Neural progenitor cell (in vitro differentiated cells): ENCODE data around the gene RAMP1.

ENCODE experiments used
- CTCF ChIP-seq: fragments of 200-600 bp; sonication (generic); IDR thresholded peaks from 2 replicates; pipeline ENCODE4 v1.5.1; 2017; ENCODE audit warnings: antibody characterized with exemption, mild to moderate bottlenecking
- EZH2 ChIP-seq: fragments of 200-600 bp; sonication (generic); IDR thresholded peaks from 2 replicates; pipeline ENCODE4 v1.6.1; 2017; ENCODE audit warnings: antibody characterized with exemption, mild to moderate bottlenecking, moderate library complexity

GRCh38 chr2:237854295-237854694, 5.1 kb upstream of the RAMP1 start:
- no peak for TF ChIP-seq CTCF
- TF ChIP-seq EZH2, result no peak
